NCI-H1694 (cell line): ENCODE data around the gene AKAP7.
"Not testable (repeated sequence)": the region's sequence is repeated elsewhere in the genome, so short reads cannot be mapped to it uniquely, and the experiment has no call there.

Experiments
- DNase-seq: peaks from one replicate; lab custom pipeline; 2025; lab: John Stamatoyannopoulos, UW

The AKAP7 gene

DNA sequence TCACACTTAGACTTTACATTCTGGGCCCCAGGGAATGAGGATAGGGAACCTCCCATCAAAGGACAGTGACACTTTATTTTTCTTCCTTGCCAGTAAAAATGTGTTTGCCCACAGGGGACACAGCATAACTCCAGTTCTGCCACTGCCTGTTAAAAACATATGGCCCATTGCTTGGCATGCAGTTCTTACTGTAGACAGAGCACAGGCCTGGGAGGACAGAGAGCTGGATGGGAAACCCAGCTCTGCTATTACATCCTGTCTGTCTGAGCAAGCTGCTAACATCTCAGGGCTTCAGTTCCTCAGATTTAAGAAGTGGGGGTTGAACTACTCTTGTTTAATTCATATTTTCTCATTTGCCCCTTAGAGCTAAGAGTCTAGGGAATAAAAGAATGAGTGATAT, 120.2 kb downstream of the AKAP7 start:
- DNase-seq = no peak

- no peak for DNase-seq
Measured at GRCh38 chr6:131255911-131256310, 120.6 kb downstream of the AKAP7 start.

- DNase-seq = no peak
Measured at GRCh38 chr6:131257104-131257503, 121.8 kb downstream of the AKAP7 start.

GRCh38 chr6:131258010-131258652, 122.9 kb downstream of the AKAP7 start:
- no peak for DNase-seq

GRCh38 chr6:131258816-131259476, 123.7 kb downstream of the AKAP7 start:
- DNase-seq = no peak

DNA sequence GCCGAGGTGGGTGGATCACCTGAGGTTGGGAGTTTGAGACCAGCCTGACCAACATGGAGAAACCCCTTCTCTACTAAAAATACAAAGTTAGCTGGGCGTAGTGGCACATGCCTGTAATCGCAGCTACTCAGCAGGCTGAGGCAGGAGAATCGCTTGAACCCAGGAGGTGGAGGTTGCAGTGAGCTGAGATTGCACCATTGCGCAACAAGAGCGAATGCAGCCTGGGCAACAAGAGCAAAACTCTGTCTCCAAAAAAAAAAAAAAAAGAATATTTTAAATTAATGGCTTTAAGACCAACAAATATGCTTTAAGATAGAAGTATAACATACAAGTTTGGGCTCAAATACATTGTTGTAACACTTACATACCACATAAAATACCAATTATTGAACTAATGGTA, 125.7 kb downstream of the AKAP7 start:
- DNase-seq = not testable (repeated sequence)

DNA sequence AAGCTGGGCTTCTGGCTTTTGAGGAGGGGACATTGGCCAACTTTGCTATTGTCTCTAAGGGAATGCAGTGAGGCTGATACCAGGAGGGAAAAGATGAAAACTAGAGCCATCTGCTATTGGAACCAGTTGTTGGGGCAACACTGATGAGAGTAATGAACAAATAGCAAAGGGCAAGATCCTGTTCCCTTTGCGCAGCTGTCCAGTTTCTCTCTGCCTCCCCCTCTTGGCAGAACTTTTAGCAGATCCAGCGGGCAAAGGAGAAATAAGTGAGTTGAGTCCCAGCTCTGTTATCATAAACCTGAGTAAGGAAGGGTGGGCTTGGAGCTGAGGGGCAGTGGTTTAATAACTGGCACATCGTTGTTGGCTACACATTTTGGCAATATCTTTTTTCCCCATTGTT, 126.8 kb downstream of the AKAP7 start:
- DNase-seq = no peak

DNA sequence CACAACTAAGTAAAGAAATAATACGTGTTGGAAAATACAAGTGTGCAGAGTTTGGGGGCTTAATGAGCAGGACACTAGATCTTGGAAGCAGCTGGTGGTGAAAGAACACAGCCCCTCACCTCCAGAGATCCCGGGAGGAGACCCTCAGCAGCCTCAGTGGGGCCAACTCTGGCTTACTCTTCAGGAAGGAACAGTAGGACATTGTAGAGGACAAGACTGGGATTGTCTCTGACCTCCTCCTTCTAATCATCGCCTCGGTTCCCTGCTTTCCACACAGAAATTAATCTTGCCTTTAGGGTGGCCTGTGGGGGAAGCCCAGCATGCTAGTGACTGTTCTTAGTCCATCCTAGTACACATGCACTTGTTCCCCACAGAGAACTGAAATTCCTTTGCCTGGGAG, 130.7 kb downstream of the AKAP7 start:
- DNase-seq = no peak

- DNase-seq = no peak
Measured at GRCh38 chr6:131268303-131268702, 133.0 kb downstream of the AKAP7 start.

- no peak for DNase-seq
Measured at GRCh38 chr6:131269565-131270391, 134.5 kb downstream of the AKAP7 start.

- DNase-seq = no peak
Measured at GRCh38 chr6:131270534-131270933, 135.3 kb downstream of the AKAP7 start.

- DNase-seq = no peak
Measured at GRCh38 chr6:131275273-131275672, 140.0 kb downstream of the AKAP7 start.

GRCh38 chr6:131277591-131277990, 142.3 kb downstream of the AKAP7 start:
- no peak for DNase-seq

DNA sequence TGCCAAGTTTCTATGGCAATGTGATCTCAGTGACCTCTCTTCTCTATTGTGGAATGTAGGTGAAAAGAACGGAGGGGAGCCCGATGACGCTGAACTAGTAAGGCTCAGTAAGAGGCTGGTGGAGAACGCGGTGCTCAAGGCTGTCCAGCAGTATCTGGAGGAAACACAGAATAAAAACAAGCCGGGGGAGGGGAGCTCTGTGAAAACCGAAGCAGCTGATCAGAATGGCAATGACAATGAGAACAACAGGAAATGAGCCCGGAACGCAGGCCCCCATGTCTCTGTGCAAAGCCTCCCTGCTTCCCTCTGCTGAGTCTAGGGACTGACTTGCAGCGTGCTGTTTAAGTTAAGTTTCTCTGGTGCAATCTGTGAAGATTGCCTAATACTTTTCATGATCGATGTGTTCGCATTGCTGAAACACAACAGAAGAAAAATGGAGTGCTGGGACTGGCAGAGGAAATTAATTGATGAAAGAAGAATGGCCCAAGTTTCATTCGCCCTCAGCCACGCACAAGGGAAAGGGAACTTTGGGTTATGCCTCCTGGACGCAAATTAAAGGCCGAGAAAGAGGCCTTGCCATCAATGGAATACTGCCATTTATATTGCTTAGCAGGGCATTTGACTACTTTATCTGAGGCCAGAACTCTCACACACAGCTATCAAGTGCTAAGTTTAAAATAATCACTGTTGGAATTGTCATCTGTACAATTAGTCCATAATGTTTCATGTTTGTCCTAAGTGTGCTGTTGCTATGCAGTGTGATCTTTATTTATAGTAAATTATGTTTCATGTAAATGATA, 146.4 kb downstream of the AKAP7 start:
- DNase-seq = no peak

GRCh38 chr6:131282365-131282764, 147.1 kb downstream of the AKAP7 start:
- no peak for DNase-seq

GRCh38 chr6:131283466-131284175, 148.4 kb downstream of the AKAP7 start:
- no peak for DNase-seq

DNA sequence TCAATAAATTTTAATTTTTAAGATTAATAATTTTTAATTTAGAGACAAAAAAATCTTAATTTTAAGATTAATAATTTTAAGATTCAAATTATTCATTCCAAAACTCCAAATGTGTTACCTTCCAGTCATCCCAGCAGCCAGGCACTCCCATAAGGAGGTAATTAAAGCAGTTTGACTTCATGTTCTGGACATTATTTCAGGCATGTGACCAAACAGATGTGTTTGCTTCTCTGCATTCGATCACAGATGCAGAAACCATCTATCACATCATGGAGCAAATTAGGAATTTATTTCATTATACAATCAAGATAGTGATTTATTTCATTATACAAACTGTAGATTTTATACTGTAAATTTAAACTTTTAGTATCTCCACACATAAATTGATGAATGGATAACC, 150.3 kb downstream of the AKAP7 start:
- DNase-seq = no peak

DNA sequence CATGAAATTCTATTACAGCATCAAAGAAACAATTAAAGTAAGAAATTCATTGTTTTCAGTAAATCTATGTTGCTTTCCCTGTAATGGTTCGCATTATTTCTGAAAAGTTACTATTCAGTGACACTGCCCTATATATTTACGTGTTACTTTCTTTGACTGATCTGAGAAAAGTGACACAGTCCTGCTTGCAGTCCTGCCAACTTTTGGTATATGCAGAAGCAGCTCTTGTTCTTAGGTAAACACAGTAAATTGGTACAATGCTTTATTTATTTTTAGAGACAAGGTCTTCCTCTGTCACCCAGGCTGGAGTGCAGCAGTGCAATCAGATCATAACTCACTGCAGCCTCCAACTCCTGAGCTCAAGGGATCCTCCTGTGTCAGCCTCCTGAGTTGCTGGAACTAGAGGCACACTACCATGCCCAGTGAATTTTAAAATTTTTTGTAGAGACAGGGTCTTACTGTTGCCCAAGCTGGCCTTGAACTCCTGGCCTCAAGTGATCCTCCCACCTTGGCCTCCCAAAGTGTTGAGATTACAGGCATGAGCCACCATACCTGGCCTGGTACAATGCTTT, 151.3 kb downstream of the AKAP7 start:
- DNase-seq = no peak

- DNase-seq = no peak
Measured at GRCh38 chr6:131288214-131288613, 152.9 kb downstream of the AKAP7 start.

GRCh38 chr6:131290955-131291354, 155.7 kb downstream of the AKAP7 start:
- no peak for DNase-seq
